NCI-H1417 (cell line): Measurements from ENCODE around the gene NR2F1.

Experiments
- DNase-seq, 3 experiments: peaks; one replicate each; lab custom pipeline; 2025; lab: John Stamatoyannopoulos, UW

The NR2F1 gene

DNA sequence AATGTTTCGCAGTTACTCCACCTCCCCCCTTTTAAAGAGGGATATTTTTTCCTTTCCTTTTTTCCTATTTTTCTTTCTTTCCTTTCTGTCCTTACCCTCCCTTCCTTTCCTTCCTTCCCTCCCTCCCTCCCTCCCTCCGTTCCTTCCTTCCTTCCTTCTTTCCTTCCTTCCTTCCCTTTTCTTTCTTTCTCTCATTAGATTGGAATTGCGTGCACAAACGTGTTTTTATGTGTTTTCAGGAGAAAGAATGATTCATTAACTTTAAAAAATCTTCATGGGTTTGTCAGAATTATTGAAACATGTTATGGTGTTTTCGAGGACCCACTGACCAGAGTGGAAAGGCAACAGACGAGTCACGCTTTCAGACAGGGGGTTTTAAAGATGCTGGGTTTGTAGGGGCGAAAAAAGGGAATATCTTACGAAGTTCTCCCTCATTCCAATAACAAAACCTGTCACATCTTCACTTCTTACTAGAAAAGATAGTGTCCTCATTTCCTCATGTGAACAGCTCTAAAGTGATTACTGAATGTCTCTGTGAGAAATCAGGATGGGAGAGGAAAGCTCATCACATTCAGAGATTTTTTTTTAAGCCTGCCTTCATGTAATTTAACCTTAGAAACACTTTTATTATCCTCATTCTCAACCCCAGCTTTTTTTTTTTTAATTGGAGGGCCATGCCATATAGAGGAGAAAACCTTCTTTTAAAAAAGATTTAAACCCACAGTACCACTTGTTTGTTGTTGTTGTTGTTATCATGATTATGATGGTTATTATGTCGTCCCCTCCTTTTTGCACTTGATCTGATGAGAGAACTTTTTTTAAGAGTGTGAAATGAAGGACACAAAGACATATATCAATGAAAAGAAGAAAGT is 21.9 kb downstream of the NR2F1 start:
- DNase-seq = no peak

DNA sequence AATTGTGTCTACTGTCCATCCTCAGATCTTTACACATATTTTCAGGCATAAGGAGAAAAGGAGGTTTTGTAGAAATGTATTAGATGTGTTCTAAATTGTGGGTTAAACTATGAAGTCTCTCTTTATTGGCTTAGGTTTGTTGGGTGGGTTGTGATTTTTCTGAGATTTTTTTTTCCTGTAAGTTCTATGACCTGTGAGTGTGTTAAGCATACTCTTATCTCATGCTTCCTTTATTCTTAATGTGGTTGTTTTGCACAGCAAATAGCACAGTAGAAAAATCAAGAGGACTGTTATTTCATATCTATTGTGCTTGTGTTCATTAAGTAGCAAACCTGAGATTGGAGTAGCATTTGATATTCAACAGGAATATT is 23.3 kb downstream of the NR2F1 start:
- DNase-seq = no peak

DNA sequence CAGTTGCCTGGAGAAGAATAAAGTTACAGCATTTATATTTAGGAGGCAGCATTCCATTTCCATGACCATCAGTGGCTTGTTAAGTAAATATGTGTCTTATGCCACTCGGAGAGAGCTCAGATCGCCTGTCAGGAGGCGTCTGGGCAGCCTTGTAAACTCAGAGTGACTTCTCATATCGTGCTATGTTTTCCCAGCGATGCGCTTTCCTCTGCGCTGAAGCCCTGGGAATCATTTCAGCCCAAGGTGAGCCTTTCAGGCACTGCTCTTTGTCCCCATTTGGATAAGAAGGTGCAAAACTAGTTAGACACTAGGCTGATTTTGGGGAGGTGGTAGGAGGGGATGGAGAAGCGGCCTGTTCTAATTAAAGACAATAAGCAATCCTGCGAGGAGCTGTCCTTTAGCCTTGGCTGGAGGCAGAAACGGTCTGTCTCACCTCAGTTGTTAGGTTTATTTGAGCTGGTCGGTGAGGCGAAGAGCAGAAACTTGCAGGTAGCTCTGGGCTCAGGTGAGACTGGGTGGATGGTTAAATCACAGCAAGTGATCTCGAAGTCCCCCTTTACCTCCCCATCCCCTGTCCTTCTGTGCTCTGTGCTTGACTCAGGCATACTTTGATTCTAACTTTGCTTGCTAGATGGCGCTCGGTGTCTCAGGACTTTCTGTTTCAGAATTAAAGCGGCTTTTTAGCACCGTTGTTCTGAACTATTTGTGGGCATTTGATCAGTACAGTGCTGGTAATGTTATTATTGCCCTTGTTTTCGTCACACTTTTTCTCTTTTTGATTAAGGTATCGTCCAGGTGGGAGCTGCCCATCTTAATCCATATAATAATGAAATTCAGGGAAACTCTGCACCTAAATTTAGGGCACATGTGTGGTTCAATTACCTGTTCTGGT is 24.6 kb downstream of the NR2F1 start:
- peak in 2 of 3 experiments; percentile 31 to 37 for DNase-seq

DNA sequence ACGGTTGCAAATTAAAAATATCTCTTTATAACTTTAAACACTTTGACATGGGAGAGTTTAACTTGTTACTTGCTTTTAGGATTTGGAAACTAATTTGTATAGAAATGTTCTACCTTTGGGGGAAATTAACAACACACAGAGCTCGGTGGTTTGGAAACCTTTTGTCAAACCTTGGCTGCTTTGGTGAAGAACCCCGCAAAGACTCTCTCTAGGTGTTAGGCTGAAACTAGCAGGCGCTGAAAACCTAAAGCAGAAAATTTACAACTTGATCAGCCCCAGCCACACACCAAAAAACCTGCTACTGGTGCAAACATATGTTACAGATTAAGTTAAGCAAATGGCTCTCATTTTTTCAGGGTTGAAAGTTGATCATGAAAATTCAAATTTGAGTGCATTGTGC is 25.8 kb downstream of the NR2F1 start:
- no peak for DNase-seq

- DNase-seq = no peak
Measured at GRCh38 chr5:93609762-93610161, 26.7 kb downstream of the NR2F1 start.

GRCh38 chr5:93610581-93611272 is 27.7 kb downstream of the NR2F1 start:
- DNase-seq = no peak

- DNase-seq = no peak
Measured at GRCh38 chr5:93611273-93611975, 28.4 kb downstream of the NR2F1 start.

DNA sequence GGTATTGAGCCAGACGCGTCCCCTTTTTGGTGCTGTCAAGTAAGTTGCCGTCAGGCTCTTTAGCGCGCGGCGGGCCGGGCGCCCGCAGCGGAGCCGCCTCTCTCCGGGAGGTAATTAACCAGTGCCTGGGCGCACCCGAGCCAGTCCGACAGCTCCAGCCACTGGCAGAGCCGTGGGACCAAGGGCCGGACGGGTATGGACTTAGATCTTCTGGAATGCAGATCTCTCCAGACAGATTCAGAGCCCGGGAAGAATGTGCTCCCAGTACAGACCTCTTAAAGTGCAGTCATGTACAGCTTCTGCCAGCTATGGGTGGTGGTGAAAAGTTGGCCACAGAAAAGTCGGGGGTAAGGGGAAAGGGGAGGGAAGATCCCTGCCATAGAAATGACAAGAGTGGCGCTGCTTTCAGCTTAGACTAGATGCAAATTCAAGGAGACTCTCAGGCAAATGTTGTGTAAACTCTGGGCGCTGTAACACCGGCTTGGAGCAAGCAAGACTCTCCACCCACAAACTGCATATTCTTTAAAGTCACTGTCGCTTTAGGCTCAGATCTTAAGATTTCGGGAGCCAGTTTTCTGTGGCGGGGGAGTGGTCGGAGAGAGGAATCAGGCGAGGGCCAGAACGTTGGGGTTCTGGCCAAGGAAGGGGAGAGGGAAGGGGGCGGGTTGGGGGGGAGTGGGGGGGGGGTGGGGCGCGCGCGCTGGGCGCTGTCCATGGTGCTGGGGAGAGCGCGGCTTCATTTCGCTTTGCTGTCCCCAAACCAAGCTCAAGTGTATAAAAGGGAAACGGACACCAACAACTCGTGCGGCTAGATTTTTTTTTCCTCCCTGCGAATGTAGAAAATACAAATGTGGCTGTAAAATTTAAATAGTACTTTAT is 29.2 kb downstream of the NR2F1 start:
- DNase-seq = peak in 2 of 3 experiments; percentile 10 to 37

DNA sequence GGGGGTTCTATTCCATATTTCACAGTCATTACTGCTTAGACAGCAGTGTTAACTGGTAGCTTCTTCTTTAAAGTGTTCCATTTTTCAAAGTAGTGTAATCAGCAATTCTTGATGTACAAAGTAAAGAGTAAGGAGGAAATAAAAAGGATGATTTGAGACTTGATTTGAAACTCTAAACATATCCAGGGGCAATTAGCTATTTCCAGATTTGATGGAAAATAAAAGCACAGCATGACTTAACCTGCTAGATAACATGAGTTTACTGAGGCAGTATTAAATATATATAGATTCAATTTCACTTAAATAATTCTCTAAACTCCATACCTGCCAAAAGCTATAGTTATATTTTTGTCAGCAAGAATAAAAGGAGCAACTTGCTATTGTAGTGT is 29.8 kb downstream of the NR2F1 start:
- DNase-seq = peak in 1 of 3 experiments; percentile 22

DNA sequence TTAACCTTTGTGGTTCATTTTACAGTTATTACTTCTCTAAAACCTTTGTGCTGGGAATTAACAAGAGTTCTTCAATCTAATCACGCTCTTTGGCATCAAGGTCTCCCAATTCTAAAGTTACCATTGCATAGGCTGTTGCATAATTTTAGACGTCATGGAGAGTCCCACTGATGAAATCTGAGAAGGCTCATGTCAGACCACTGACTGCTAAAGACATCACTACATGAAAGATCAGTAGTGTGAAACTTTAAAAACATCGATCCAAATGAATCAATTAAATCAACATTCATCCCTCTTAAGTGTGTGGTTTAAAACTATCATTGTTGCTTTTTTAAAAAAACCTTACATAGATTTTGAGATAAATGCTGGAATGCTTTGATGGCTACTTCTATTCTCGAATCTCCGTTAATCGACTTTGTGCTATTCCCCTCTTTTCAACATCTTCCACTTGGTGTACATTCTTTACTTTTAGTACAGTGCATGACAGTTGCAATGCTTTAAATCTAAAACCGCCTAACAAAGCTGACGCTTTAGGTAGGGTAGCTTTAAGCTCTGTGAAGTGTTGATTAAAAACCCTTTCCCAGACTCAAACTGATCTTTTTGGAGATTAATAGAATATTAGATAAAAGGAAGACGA is 33.6 kb downstream of the NR2F1 start:
- no peak for DNase-seq

DNA sequence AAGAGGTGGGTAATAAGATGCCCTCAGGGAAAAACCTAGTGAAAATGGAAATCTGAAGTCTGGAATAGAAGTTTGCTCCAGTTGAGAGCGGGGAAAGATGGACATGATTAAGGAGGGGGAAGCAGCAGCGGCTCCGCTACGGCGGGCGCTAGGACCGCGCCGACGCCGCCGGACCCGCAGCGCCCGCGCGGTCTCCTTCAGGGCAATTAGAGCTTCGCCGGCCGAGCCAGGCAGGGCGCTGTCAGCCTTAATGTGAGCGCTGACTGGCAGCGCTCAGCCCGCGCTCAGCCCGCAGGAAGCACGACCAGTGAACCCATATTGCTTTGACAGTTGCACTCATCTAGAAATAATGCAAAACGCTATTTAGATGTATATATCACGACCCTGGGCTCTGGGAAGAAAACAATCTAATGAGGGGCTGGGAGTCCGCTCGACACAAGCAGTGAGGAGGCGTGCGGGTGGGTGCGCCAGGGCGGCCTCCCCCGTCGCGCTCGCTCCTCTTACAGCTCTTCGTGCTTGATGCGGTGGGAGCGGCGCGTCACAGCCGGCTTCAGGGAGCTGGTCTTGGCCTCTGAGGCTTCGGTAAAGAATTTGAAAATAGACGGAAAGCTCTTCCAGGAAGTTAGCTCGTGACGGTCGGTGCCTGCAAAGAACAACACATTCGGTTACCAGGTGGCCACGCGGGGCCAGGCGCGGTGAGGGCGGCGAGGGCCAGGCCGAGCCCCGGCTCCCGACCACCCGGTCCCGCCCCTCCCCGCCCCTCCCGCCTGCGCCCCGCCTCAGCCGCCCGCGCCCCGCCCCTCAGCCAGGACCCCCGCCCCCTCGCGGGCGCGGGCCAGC is 37.7 kb downstream of the NR2F1 start:
- peak; percentile 83 to 87 (median 85) for DNase-seq

DNA sequence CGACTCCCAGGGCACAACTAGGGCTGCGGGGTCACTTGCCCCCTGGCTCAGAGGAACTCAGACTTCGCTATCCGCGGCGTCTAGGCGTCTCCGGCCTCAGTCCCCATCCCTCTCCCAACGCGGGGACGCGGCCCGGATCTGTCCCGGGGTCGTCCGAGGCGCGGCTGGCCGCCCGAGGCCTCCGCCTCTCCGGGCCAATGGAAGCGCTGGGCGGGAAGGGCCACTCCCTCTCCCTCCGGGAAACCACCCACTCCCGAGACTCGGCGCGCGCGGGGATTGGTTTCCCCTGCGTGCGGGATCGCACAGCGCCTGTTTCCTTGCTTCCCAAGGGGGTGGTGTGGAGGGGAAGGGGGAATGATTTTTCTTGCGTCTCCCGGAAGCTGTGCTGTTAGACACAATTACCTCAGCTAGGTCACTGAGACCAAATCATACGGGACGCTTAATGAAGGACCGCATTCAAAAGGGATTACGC is 38.3 kb downstream of the NR2F1 start:
- DNase-seq = peak; percentile 85 to 91 (median 87)

GRCh38 chr5:93622240-93622885 is 39.3 kb downstream of the NR2F1 start:
- DNase-seq = peak; percentile 24 to 84 (median 51)

- DNase-seq = no peak
Measured at GRCh38 chr5:93623153-93623552, 40.1 kb downstream of the NR2F1 start.

- DNase-seq = no peak
Measured at GRCh38 chr5:93626801-93627200, 43.8 kb downstream of the NR2F1 start.

- DNase-seq = no peak
Measured at GRCh38 chr5:93632327-93632726, 49.3 kb downstream of the NR2F1 start.

- DNase-seq = no peak
Measured at GRCh38 chr5:93635991-93636390, 53.0 kb downstream of the NR2F1 start.

DNA sequence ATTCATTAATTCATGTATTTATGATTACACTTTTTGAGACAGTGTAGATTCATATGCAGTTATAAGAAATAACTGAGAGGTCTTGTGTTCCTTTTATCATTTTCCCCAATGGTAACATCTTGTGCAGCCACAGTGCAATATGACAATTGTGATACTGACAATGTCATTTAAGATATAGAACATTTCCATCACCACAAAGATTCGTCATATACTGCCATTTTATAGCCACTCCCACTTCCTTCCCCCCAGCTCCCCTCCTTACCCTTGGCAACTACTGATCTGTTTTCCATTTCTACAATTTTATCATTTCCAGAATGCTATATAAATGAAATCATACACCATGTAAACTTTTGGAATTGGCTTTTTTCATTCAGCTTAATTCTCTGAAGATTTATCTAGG is 53.8 kb downstream of the NR2F1 start:
- no peak for DNase-seq

GRCh38 chr5:93637697-93638096 is 54.7 kb downstream of the NR2F1 start:
- no peak for DNase-seq
